NCI-H345 (cell line): ENCODE results near the gene BAZ1B.
A peak's percentile ranks its signal among the peaks of the same experiment; 100 is the strongest.
"Not testable (repeated sequence)": the region's sequence is repeated elsewhere in the genome, so short reads cannot be mapped to it uniquely, and the experiment has no call there.

Source experiments
- DNase-seq: peaks from one replicate; lab custom pipeline; 2025; lab: John Stamatoyannopoulos, UW

BAZ1B gene

DNA sequence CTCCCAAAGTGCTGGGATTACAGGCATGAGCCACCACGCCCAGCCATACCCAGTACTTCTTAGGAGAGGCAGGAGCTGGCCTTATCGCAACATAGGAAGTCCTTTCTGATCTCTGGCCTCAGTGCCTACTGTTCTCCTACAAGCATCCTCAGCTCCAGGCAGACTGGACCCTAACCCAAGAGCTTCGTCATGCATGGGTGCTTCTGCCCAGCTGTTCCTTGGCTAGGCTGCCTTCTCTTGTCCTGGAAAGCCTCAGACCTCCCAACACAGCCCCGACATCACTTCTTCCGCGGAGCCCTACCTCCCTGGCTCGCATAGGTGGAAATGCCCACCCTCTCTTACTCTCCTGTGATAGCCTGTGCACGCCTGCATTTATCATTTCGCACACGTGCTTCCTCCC lies 19.6 kb upstream of the BAZ1B start:
- DNase-seq, result no peak

DNA sequence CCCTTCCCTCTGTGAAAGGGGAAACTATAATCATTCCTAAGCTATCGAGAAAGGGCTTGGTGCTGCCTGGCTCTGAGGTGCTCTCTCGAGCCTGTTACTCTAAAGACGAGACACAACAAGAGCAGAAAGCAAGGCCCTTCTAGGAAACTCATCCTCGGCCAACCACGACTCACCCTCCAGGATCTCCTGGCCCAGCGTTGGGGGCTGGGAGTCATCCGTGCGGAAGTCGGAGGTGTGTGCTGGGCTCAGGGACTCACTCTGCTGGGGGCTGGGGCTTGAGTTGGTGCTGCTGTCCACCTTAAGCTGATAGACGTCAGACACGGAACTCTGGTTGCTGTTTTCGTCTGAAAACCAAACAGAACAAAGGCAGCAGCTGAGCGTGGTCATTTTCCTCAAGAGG lies 17.6 kb upstream of the BAZ1B start:
- DNase-seq, result no peak

DNA sequence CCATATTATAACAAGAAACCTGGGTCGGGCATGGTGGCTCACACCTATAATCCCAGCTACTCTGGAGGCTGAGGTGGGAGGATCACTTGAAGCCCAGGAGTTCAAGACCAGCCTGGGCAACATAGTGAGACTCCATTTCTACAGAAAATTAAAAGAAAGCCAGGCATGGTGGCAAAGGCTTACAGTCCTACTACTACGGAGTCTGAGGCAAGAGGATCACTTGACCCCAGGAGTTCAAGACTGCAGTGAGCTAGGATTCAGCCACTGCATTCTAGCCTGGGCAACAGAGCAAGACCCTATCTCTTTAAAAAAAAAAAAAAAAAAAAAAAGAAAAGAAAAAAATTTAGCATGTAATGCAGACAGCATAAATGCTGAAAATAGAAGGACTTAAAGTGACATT lies 16.4 kb upstream of the BAZ1B start:
- not testable (repeated sequence) for DNase-seq

DNA sequence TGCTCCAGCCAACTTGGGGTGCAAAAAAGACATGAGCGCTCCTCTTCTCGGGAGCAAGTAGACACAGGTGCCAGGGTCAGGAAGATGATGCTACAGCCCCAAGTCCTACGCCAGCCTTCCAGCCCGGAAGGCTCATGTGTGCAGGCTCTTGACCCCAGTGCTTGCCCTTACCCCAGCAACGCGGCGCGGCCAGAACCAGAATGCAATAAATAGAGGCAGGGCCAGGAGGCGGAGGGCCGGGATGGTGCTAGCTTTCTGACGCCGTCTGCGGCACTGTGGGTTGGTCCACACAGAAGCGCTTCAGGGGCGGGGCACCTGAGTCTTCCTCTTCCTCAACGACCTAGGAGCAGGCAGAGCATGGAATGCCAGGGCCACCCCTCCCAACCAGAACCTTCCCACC lies 15.0 kb upstream of the BAZ1B start:
- DNase-seq, result no peak

DNA sequence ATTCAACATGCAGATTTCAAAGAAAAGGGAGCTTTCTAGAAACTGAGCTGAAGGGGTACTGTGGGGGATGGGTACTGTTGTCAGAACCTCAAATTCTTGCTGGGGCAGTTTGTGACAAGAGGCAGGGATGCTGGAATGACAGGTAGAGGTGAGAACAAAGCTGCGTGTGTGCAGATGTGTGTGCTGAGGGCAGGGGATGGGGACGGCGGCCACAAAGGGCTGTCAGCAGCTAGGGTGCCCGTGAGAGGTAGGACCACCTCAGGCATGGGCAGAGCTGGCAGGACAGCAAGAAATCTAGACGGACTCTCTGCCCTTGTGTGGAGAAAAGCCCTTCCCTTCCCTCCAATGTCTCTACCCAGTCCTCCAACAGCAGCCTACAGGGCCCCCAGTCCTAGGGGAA lies 14.4 kb upstream of the BAZ1B start:
- no peak for DNase-seq

DNA sequence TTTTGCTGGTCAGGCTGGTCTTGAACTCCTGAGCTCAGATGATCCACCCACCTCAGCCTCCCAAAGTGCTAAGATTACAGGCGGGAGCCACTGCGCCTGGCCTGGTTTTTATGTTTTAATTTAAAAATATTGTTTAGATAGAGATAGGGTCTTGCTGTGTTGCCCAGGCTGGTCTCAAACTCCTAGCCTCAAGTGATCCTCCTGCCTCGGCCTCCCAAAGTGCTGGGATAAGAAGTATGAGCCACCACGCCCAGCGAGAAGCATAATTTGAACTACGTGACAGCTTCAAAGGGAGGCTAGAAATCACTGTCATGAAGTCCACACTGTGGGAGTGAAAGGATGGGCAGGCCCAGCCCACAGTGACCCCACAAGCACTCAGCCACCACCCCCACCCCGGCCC lies 13.8 kb upstream of the BAZ1B start:
- not testable (repeated sequence) for DNase-seq

DNA sequence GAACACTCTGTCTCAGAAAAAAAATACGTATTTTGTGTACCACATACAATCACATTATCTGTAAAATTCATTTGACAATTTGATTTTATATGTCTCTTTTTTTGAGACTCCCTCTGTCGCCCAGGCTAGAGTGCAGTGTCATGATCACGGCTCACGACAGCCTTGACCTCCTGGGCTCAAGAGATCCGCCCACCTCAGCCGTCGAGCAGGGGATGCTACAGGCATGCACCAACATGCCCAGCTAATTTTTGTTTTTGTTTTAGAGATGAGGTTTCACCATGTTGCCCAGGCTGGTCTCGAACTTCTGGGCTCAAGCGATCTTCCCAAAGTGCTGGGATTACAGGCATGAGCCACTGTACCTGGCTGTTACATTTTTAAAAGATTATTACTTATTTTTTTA lies 11.6 kb upstream of the BAZ1B start:
- DNase-seq, result no peak

DNA sequence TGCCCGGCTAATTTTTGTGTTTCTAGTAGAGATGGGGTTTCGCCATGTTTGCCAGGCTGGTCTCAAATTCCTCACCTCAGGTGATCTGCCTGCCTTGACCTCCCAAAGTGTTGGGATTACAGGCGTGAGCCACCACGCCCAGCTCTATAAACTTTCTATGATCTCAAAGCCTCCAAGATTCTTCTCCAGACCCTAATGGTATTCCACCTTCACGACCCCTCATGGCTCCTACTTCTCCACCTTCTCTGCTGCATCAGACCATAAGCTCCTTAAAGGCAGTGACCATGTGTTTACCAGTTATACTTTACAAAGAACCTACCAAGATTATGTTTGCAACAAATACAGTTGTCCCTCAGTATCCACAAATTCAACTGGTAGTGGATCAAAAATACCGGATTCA lies 10.1 kb upstream of the BAZ1B start:
- no peak for DNase-seq

DNA sequence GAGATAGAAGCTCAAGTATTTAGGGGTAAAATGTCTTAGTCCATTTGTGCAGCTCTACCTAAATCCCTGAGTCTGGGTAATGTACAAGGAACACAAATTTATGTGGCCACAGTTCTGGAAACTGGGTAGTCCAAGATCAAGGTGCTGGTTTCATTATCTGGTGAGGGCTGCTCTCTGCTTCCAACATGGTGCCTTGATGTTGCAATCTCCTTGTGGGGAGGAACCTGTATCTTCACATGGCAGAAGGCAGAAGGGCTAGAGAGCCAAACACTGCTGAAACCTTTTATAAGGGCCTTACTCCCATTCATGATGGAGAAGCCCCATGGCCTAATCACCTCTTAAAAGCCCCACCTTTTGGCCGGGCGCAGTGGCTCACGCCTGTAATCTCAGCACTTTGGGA lies 8.7 kb upstream of the BAZ1B start:
- DNase-seq, result no peak

DNA sequence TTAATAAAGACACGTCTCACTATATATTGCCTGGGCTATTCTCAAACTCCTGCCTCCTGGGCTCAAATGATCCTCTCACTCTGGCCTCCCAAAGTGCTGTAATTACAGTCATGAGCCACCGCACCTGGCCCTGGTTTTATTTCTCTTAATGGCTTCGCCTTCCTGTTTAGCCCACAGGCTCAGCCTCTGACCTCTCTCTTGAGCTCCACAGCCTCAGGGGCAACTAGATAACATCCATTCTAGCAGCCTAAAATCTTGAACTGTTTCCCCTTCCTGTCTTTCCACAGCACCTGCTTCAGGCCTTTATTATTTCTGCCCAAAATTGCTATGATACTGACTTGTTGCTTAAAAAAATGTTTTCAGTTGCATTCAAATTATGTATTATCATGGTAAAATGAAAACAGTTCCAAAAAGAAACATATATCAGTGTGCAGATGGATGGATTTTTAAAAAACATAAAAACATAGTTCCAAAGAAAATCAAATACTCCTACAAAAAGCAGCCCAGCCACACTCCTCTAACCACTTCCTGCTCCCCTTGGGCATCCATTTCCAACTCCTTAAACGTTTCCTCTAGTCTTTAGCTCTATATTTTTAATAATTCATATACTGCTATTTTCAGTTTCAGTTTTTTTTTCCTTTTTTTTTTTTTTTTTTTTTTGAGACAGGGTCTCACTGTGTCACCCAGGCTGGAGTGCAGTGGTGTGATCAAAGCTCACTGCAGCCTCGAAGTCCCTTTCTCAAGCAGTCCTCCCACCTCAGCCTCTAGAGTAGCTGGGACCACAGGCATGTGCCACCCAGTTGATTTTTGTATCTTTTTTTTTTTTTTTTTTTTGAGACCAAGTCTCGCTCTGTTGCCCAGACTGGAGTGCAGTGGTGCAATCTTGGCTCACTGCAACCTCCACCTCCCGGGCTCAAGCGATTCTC lies 5.1 kb upstream of the BAZ1B start:
- no peak for DNase-seq

DNA sequence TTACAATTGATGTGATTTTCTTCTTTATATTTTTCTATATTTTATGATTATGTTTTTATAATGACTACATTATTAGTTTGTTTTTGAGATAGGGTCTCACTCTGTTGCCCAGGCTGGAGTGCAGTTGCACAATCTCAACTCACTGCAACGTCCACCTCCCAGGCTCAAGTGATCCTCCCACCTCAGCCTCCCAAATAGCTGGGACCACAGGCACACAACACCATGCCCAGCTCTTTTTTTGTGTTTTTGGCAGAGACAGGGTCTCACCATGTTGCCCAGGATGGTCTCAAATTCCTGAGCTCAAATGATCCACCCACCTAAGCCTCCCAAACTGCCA lies 4.0 kb upstream of the BAZ1B start:
- not testable (repeated sequence) for DNase-seq

DNA sequence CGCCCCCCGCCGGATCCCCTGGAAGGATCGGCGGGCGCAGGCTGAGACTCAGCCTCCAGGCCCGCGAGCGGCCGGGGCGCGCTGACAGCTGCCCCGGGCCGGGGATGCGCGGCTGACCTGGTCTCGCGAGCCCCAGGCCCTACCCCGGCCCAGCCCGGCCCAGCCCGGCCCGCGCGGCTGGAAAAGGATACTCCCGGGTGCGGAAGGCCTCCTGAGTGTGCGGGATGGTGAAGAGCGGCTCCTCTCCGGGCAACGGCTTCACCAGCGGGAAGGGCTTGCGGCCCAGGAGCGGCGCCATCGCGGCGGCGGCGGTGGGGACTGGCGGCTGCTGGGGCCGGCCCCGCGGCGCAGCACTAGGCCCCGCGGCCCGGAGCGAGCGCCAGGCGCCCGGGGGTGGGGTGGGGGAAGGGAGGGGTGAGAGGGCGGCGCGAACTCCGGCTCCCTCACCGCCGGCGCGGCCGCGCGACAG lies 423 bp downstream of the BAZ1B start:
- DNase-seq, result peak; percentile 78

DNA sequence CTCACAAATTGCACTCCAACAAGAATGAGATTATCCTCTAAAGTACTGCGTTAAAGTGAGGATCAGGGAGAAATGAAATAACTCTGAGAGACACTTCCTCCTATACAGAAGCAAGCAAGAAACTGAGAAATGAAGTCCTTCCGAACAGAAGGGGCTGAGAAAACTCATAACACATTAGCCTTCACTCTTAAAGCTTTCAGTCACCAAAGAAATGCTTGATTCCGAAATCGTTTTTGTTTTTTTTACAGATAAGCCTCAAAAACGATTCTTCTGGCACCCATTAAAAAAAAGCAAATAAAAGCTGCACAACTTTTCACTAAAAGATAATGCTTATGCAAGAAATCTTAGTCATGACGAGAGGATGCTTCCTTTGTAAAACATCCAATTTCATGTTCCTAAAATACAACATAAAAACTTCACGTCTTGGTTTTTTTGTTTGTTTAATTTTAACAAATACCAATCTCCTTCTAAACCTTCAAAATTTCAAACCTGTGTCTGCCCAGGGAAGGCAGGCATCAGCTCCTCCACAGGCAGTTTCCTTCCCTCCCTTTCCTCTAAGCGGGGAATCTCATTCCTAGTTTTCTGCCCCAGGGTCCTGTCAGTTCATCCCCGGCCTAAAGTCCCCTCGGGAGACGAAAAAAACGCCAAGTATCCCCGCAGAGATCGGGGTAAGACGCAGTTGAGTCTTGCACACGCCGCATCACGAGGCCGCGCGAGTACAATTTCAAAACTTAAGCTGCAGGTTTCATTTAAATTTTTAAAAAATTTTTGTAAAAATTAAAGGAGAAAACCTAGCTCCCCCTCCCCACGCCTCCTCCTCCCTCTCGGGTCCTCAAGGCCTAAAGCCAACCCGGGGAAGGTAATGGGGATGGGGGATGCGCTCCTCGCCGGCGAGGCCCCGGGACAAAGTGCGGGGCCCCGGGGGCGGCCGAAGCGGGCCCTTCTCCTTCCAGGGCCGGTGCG lies 1.1 kb downstream of the BAZ1B start:
- no peak for DNase-seq

DNA sequence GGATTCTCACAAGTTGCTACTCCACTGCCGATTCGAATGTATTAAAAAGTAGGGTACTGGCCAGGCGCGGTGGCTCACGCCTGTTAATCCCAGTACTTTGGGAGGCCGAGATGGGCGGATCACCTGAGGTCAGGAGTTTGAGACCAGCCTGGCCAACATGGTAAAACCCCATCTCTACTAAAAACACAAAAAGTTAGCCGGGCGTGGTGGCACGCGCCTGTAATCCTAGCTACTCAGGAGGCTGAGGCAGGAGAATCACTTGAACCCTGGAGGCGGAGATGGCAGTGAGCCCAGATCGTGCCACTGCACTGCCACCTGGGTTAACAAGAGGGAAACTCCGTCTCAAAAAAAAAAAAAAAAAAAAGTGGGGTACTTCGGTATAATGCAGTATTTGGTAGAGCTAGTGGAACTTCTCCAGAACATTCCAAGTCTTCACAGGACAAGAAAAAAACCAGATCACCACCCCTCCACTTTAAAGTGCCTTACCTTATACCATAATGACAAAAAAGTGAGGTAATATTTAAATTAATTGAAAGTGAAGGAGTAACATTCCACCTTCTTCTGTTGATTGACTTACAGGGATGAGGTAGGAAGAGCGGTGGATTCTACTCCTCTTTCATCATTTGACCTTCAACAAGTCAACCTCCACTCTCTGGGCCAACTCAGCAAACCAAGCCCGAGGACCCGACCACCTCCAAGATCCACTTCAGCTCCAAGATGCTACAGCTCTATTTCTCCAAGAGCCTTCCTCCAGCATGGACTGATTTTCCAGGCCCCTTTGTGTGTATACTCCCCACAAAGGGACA lies 2.0 kb downstream of the BAZ1B start:
- DNase-seq, result no peak

DNA sequence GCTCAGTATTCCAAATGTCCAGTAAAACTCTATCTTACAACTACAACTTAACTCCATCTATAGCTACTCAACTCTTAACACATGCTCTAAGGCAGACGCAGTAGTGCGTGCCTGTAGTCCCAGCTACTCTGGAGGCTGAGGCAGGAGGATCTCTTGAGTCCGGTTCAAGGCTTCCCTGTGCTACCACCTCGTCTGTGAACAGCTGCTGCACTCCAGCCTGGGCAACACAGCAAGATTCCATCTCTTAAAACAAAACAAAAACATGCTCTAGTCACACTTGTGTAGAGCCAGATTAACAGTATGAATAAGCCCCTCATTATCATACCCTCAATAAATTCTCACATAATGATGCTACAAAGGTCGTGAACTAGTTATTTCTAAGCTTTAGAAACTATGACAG lies 3.6 kb downstream of the BAZ1B start:
- DNase-seq, result no peak

DNA sequence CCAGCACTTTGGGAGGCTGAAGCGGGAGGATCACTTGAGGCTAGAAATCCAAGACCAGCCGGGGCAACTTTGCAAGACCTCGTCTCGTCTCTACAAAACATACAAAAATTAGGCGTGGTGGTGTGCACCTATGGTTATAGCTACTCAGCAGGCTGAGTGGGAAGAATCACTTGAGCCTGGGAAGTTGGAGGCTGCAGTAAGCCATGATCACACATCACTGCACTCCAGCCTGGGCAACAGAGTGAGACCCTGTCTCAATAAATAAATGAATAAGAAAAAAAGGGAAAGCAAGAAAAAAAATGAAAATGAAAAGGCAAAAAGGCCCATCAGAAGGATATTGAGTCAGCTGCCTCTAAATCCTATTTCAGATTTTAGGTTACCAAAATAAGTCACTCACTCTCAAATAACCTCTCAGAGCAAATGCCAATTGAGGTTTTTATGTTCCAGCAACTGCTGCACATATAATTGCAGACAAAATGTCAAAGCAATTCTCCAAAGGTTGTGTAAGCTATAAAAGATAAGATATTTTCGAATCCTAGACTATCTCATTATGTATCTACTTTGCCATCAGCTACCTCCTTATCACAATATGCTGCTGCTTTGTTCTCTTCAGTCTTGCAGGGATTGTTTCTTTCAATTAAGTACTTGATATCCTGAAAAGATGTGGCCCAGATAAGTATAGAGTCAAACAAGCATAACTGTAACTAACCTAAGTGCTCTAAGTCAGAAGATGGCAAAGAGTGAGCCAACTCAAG lies 4.7 kb downstream of the BAZ1B start:
- no peak for DNase-seq

DNA sequence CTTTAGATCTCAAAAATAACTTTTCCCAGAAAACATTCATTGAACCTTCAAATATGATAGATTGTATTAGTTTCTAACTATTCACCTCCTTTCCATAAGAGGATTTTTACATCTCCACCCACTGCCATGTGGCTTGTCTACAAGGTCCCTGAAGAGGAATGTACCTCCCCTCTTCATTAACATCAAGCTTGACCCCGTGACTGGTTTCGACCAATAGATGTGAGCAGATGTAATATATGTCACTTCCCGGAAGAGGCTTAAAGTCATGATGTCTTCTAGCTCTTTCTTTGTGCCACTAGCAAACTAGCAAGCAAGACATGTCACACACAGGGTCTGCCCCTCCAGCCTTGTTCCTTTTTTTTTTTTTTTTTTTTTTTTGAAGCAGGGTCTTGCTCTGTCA lies 6.9 kb downstream of the BAZ1B start:
- no peak for DNase-seq

DNA sequence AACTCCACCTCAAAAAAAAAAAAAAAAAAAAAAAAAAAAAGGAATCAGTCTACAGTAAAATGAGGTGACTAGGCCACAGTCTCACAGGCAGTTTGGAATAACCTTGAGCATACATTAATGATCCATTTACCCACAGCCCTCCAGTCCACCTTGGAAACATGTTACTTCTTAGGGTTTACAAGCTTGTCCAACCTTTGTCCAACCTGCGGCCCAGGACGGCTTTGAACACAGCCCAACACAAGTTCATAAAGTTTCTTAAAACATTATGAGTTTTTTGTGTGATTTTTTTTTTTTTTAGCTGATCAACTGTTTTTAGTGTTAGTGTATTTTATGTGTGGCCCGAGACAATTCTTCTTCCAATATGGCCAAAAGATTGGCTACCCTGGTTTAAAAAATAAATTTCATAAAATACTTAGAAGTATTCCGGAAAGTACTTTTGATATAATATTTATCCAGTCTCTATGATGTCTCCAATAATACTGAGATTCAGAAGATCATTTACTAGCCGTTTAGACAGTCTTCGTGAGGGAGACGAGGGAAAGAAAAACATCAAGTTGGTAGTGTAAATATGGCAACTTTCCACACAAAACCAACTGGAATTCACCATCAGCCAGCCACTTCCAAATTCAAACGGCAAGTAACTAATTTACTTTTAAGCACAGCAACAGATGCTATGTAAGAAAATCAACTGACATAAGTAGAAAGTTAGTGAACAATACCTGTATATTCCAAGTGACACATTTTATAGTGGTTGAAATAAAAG lies 9.9 kb downstream of the BAZ1B start:
- DNase-seq, result no peak

DNA sequence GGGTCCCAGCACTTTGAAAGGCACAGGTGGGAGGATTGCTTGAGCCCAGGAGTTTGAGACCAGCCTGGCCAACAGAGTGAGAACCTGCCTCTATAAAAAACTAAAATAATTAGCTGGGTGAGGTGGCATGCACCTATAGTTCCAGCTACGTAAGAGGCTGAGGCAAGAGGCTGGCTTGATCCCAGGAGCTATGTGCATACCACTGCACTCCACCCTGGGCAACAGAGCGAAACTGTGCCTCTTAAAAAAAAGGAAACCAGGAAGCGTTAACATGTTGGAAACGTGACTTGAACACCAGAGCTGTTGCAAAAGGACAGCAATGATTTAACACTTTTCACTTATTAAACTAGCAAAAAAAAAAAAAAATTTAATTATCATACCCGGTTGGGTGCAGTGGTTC lies 12.6 kb downstream of the BAZ1B start:
- DNase-seq, result no peak

DNA sequence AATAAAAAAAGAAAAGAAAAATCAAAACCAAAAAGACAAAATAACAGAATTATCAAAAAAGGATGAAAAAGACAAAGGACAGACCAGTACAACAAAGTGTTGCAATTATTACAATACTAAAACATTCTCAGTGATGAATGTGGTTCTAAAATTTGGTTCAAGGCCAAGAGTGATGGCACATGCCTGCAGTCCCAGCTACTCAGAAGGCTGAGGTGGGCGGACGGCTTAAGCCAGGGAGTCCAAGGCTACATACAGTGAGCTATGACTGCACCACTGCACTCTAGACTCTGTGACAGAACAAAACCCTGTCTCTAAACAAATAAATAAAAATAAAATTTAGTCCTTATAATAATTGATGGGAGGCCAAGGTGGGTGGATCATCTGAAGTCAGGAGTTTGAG lies 14.5 kb downstream of the BAZ1B start:
- no peak for DNase-seq

DNA sequence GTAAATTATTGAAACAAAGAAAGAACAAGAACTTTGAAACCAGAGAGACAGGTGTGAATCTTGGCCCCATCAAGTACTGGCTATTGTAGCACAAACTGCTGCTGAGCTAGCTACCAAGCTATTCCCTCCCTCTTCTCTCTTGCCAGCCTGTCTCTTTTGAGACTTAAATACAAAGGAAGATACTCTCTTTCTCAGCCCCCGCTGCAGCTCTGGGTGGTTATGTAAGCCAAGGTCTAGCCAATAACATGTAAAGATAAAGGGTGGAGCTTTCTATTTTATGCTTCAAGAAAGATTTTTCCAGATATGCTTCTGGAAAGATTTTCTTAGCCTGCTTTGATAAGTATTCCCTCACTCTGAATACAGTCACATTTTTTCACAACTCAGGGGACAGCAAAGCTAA lies 17.2 kb downstream of the BAZ1B start:
- DNase-seq, result no peak
